Forelimb muscle (tissue), 1 donor: ENCODE results near the gene SESN1. TPM values are rescaled to one million over a fixed set of nuclear protein-coding genes. Genes with fewer than 3 reads are reported as not detected.
"Not testable (repeated sequence)": the region's sequence is repeated elsewhere in the genome, so short reads cannot be mapped to it uniquely, and the experiment has no call there.

Experiments
- DNase-seq: peaks from one replicate; pipeline ENCODE4 v3.0.0-alpha.2; 2013; ENCODE audit warnings: low read depth
- polyA plus RNA-seq: library from polyadenylated mRNA; unstranded; fragments of 120-200 nt; gene quantifications from one replicate; pipeline ENCODE4 v1.2.1, GENCODE V29; 2013; ENCODE audit not compliant: insufficient read length

The SESN1 gene
- polyA plus RNA-seq, 1 donor: 49.9 TPM

- no peak for DNase-seq
These were observed 93.3 kb downstream of the SESN1 start for GRCh38 chr6:109001291-109001894.

- DNase-seq: no peak
These were observed 94.4 kb downstream of the SESN1 start for GRCh38 chr6:109000289-109000688.

DNA sequence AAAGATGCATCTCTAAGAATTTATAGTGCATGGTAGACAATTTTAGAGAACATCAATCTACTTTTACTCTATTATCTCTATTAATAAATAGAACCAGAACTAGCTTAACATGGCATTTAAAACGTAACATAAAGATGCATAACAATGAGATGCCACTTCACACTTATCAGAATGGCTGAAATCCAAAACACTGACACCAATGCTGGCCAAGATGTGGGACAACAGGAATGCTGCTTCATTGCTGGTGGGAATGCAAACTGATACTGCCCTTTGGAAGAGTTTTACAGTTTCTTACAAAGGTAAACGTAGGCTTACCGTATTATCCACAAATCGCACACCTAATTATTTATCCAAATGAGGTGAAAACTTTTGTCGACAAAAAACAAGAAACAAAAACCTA lies 95.2 kb downstream of the SESN1 start:
- DNase-seq: no peak

- no peak for DNase-seq
These were observed 96.2 kb downstream of the SESN1 start for GRCh38 chr6:108998485-108998884.

GRCh38 chr6:108996208-108996607 lies 98.4 kb downstream of the SESN1 start:
- DNase-seq: no peak

DNA sequence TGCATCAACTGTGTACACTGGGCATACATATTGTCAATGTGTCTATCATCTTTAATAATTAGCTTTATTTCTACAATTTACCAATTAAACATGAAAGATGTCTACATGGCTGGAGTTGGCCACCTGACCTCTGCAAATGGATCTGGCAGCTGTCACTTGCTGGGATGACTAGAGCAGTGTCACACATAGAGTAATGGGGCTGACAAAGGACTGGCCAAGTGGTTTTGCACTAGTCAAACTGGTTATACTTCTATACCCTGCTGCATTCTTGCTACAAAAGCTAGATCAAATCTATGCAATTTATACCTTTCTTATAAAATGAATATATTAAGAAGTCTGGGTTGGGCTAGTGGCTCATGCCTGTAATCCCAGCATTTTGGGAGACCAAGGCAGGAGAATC lies 99.3 kb downstream of the SESN1 start:
- DNase-seq: no peak

GRCh38 chr6:108993876-108994275 lies 100.8 kb downstream of the SESN1 start:
- DNase-seq: no peak

- no peak for DNase-seq
These were observed 104.9 kb downstream of the SESN1 start for GRCh38 chr6:108989700-108990099.

DNA sequence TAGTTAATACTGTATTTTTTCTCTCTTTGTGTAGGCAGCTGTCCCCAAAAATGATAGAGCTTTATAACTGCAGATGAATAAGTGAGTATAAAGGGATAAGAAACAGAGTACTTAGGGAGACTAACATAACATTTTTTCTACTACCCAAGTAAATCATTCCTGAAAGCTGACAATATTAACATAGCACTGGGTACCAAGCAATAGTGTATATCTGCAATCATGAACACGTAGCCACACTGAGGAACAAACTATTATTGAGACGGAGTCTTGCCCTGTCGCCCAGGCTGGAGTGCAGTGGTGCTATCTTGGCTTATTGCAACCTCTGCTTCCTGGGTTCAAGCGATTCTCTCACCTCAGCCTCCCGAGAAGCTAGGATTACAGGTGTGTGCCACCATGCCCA lies 105.9 kb downstream of the SESN1 start:
- DNase-seq: no peak

DNA sequence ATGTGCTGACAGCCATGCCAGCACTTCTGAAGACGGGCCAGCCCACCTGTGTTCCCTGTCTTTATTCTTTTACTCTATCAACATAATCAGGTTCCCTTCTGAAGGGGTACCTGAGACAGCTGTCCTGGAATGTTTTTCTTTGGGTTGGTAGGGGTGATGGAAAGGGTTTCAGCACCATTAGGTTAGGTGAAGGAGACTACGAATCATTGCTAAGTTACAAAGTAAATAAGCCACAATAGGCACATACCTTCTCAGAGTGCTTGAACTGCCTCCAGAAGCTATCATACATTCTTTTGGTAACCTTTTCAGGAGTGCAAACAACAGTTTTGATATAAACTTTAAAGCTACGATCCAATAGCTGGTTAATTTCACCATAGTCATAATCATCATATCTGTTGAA lies 106.3 kb downstream of the SESN1 start:
- no peak for DNase-seq

- DNase-seq: no peak
These were observed 107.5 kb downstream of the SESN1 start for GRCh38 chr6:108987156-108987555.

DNA sequence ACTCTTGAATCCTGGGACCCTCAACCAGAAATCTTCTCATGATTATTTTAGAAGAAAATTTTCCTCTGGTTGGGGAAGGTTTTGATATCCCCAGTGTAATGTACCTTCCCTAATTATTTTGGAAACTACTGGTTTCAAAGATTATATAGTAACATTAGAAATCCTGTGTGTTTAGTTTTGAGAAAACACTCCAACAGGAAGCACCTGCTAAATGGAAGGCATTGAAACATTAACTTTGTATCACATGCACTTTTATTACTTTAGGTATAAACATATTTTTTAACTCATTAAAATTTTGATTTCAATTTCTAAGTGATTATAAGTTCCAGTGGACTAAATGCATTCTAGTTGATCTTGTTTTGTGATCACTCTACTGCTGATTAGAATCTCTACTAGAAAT lies 109.3 kb downstream of the SESN1 start:
- DNase-seq: no peak

GRCh38 chr6:108983151-108983550 lies 111.5 kb downstream of the SESN1 start:
- DNase-seq: no peak

- DNase-seq: no peak
These were observed 112.2 kb downstream of the SESN1 start for GRCh38 chr6:108982154-108983113.

- DNase-seq: not testable (repeated sequence)
These were observed 116.0 kb downstream of the SESN1 start for GRCh38 chr6:108978638-108979037.

- no peak for DNase-seq
These were observed 120.4 kb downstream of the SESN1 start for GRCh38 chr6:108974201-108974600.

GRCh38 chr6:108969776-108970175 lies 124.9 kb downstream of the SESN1 start:
- DNase-seq: no peak

- no peak for DNase-seq
These were observed 126.0 kb downstream of the SESN1 start for GRCh38 chr6:108968325-108969316.

DNA sequence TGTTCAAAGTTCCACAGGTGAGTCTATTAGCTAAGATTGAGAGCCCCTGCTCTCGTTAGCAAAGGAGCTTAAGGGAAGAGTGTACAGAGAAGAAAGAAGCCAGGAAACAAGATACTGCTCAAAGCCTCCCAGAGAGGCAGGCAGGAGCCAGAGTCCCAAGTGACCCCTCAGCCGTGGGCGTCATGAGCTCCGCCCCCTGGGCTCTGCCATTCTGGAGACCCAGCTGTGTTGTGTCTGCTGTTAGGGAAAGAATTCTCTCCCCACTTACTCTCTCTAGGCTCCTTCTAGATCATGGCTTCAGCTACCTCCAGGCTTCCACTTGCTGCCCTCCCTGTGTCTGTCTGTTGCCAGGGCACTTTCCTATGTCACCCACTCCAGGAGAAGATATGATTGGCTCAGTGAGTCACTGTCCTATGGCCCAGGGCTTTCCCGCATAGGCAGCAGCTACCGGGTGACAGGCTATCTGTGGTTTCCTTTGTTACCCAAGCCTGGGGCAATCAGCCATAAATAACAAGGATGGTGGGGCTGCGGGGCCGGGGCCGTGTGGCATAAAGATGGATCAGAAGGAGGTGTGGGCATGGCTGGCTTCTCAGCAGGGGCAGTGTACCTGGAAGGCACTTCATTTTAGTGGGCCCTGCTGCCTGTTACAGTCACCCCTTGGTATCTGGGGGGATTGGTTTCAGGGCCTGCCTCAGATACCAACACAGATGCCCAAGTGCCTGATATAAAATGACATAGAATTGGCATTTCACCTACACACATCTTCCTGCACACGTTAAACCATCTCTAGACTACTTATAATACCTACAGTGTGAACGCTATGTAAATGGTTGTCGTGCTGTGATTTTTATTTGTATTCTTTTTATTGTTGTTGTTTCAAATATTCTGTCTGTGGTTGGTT lies 127.5 kb downstream of the SESN1 start:
- no peak for DNase-seq

DNA sequence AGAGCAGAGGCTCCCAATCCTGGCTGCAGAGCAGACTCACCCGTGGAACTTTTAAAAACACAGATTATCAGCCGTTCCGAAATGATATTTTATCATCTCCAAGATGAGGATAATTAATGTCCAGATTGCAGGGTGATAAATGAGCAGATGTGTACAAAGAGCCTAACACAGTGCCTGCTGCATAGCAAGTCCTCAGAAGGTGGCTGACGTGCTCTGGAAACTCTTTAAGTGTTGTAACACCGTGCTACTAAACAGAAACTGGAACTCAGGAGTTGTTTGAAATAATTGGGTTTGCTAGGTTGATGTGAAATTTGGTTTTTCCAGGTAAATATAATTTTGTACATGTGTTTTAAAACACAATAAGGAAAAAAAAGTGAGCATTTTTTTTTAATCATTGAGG lies 128.4 kb downstream of the SESN1 start:
- no peak for DNase-seq

GRCh38 chr6:108961985-108962384 lies 132.7 kb downstream of the SESN1 start:
- no peak for DNase-seq
